A549 (cell line): Measurements from ENCODE around the gene MAPKAP1.

Experiments used
- EP300 ChIP-seq, 2 experiments: fragments of >200 bp; sonication (Bioruptor Twin); formaldehyde crosslinking; IDR thresholded peaks; 2 replicates in 1 of 2; 3 replicates in 1 of 2; pipeline ENCODE4 v1.6.1; 2016 to 2017
- JUNB ChIP-seq: fragments of >200 bp; sonication (Bioruptor Twin); formaldehyde crosslinking; IDR thresholded peaks from 2 replicates; pipeline ENCODE4 v1.6.1; 2016
- MAFK ChIP-seq: fragments of 450-650 bp; IDR thresholded peaks from 2 replicates; pipeline ENCODE4 v1.6.1; 2014; ENCODE audit not compliant: partially characterized antibody
- MYC ChIP-seq: IDR thresholded peaks from 2 replicates; pipeline ENCODE4 v1.6.1; 2012; ENCODE audit warnings: mild to moderate bottlenecking, inconsistent platforms, low read length, improper control_type of control experiment, borderline replicate concordance
- POLR2A ChIP-seq: IDR thresholded peaks from 2 replicates; pipeline ENCODE4 v1.6.1; 2012; ENCODE audit warnings: mild to moderate bottlenecking, low read length
- RCOR1 ChIP-seq: fragments of 150-350 bp; IDR thresholded peaks from 2 replicates; pipeline ENCODE4 v1.6.1; 2014; ENCODE audit warnings: antibody characterized with exemption, low read length, low read depth
- SMC3 ChIP-seq: fragments of >200 bp; sonication (Bioruptor Twin); formaldehyde crosslinking; IDR thresholded peaks from 3 replicates; pipeline ENCODE4 v1.6.1; 2018; ENCODE audit warnings: inconsistent platforms
- ZC3H11A ChIP-seq: fragments of 450-650 bp; IDR thresholded peaks from 2 replicates; pipeline ENCODE4 v1.6.1; 2014; ENCODE audit warnings: antibody characterized with exemption, mild to moderate bottlenecking
- TF ChIP-seq, protein P1 (sequence below): fragments of >200 bp; sonication (Bioruptor Twin); formaldehyde crosslinking; IDR thresholded peaks from 3 replicates; pipeline ENCODE4 v1.5.1; 2016
- TF ChIP-seq, protein P2 (sequence below): fragments of 200-600 bp; sonication (generic); IDR thresholded peaks from 2 replicates; pipeline ENCODE4 v1.6.1; 2016; ENCODE audit warnings: antibody characterized with exemption, mild to moderate bottlenecking, moderate library complexity

DNA sequence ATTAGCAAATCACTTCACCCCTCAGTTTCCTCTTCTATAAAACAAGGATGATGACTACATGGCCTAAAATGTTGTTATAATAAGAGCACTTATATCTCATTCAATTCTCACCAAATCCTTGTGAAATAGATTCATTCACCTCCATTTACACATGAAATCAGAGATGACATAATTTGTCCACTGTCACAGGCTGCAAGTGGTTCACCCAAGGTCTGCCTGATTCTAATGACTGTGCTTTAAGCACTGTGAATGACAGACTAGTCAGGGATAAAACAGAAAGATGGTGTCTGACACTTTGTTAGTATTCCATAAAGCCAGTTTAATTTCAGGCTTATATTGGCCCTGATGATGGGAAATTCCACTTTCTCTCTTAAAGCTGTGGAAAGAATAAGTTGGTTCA lies 209.5 kb downstream of the MAPKAP1 start:
- TF ChIP-seq, protein P1, sequence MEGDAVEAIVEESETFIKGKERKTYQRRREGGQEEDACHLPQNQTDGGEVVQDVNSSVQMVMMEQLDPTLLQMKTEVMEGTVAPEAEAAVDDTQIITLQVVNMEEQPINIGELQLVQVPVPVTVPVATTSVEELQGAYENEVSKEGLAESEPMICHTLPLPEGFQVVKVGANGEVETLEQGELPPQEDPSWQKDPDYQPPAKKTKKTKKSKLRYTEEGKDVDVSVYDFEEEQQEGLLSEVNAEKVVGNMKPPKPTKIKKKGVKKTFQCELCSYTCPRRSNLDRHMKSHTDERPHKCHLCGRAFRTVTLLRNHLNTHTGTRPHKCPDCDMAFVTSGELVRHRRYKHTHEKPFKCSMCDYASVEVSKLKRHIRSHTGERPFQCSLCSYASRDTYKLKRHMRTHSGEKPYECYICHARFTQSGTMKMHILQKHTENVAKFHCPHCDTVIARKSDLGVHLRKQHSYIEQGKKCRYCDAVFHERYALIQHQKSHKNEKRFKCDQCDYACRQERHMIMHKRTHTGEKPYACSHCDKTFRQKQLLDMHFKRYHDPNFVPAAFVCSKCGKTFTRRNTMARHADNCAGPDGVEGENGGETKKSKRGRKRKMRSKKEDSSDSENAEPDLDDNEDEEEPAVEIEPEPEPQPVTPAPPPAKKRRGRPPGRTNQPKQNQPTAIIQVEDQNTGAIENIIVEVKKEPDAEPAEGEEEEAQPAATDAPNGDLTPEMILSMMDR = no peak
- TF ChIP-seq MYC (no peak), POLR2A (no peak), SMC3 (no peak), RCOR1 (no peak), ZC3H11A (no peak), EP300 (IDR thresholded peaks at IDR 0.05) (no peak), MAFK (no peak), JUNB (no peak)
- TF ChIP-seq, protein P2, sequence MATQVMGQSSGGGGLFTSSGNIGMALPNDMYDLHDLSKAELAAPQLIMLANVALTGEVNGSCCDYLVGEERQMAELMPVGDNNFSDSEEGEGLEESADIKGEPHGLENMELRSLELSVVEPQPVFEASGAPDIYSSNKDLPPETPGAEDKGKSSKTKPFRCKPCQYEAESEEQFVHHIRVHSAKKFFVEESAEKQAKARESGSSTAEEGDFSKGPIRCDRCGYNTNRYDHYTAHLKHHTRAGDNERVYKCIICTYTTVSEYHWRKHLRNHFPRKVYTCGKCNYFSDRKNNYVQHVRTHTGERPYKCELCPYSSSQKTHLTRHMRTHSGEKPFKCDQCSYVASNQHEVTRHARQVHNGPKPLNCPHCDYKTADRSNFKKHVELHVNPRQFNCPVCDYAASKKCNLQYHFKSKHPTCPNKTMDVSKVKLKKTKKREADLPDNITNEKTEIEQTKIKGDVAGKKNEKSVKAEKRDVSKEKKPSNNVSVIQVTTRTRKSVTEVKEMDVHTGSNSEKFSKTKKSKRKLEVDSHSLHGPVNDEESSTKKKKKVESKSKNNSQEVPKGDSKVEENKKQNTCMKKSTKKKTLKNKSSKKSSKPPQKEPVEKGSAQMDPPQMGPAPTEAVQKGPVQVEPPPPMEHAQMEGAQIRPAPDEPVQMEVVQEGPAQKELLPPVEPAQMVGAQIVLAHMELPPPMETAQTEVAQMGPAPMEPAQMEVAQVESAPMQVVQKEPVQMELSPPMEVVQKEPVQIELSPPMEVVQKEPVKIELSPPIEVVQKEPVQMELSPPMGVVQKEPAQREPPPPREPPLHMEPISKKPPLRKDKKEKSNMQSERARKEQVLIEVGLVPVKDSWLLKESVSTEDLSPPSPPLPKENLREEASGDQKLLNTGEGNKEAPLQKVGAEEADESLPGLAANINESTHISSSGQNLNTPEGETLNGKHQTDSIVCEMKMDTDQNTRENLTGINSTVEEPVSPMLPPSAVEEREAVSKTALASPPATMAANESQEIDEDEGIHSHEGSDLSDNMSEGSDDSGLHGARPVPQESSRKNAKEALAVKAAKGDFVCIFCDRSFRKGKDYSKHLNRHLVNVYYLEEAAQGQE = no peak
